ENCODE measurements around the gene RGS14. TPM values are rescaled to one million over a fixed set of nuclear protein-coding genes. Genes with fewer than 3 reads are reported as not detected.
A peak's percentile ranks its signal among the peaks of the same experiment; 100 is the strongest.
"Not testable (repeated sequence)": the region's sequence is repeated elsewhere in the genome, so short reads cannot be mapped to it uniquely, and the experiment has no call there.

The RGS14 gene
- total RNA-seq, 1 donor from 2014 or later, result 4.1 TPM

GRCh38 chr5:177327539-177328522 is 29.9 kb upstream of the RGS14 start:
- DNase-seq (ENCODE audit: low read depth), result peak; percentile 74

GRCh38 chr5:177328545-177329231 is 29.0 kb upstream of the RGS14 start:
- no peak for DNase-seq (ENCODE audit: low read depth)

DNA sequence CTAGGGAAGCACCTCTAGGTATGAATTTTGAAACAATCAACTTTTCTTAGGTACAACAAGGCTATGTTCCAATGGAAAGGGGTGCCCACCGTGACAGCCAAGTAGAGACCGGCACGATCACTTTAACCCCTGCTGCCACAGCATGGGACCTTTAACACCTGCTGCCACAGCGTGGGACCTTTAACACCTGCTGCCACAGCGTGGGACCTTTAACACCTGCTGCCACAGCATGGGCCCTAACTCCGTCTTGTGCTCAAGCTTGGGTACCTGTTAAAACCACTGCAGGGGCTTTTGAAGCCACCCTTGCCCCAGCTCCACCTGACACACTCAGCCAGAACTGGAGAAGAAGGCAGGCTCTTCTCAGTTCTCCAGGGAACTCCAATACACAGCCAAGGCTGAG is 27.8 kb upstream of the RGS14 start:
- no peak for DNase-seq (ENCODE audit: low read depth)

- DNase-seq (ENCODE audit: low read depth), result no peak
These were observed 26.5 kb upstream of the RGS14 start for GRCh38 chr5:177330991-177331842.

GRCh38 chr5:177332031-177332895 is 25.5 kb upstream of the RGS14 start:
- DNase-seq (ENCODE audit: low read depth), result no peak

DNA sequence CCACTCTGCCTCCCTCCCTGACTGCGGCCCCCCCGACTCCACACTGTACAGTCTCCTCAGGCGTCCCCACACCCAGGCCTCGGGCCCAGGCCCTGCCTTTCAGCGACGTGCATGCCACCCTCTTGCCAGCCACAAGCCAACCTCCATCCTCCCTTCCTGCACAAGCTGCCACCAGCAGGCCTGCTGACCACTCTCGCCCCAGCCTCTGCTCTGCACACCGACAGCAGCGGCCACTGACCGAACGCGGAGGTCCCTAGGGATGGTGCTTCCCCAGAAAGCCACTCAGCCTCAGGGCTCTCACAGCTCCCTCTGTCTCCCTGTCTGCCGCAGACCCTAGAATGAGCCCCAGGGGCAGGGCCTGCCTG is 24.8 kb upstream of the RGS14 start:
- no peak for DNase-seq (ENCODE audit: low read depth)

DNA sequence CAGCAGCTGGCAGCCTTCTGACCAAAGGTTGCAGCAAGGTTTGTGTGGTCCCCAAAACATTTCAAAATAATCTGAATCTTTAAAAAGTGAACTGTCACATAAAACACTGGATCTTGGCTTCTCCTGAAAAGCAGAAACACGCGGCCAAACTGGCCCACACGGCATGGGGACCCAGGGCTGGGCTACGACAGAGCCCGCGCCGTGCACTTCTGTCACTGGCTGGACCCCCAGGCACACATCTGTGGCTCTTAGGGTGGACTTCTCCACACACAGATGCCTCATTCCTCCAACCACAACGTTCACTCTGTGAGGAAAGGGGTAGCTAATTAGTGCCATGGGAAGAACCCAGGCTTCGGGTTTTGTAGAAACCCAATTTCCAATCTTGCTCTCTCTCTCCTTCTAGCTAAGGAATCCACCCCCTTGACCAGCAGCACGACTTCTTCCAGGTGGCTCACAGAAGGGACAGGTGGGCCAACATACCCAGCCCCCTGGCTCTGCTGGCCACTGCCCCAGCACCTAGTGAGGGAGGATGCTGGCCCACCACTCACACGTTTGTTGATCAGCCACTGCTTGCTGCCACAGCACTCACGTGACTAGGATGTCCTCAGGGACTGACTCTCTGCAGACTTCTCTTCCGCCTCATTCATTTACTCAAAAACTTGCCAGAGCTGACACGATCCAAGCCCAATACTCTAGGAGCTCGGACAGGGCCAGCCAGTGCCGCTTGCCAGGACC is 24.1 kb upstream of the RGS14 start:
- DNase-seq (ENCODE audit: low read depth), result no peak

- DNase-seq (ENCODE audit: low read depth), result peak; percentile 51
These were observed 23.6 kb upstream of the RGS14 start for GRCh38 chr5:177334155-177334551.

GRCh38 chr5:177334781-177335700 is 22.7 kb upstream of the RGS14 start:
- DNase-seq (ENCODE audit: low read depth), result peak; percentile 40

- peak; percentile 40 for DNase-seq (ENCODE audit: low read depth)
These were observed 22.0 kb upstream of the RGS14 start for GRCh38 chr5:177335701-177336065.

- DNase-seq (ENCODE audit: low read depth), result peak; percentile 34
These were observed 21.6 kb upstream of the RGS14 start for GRCh38 chr5:177336112-177336511.

DNA sequence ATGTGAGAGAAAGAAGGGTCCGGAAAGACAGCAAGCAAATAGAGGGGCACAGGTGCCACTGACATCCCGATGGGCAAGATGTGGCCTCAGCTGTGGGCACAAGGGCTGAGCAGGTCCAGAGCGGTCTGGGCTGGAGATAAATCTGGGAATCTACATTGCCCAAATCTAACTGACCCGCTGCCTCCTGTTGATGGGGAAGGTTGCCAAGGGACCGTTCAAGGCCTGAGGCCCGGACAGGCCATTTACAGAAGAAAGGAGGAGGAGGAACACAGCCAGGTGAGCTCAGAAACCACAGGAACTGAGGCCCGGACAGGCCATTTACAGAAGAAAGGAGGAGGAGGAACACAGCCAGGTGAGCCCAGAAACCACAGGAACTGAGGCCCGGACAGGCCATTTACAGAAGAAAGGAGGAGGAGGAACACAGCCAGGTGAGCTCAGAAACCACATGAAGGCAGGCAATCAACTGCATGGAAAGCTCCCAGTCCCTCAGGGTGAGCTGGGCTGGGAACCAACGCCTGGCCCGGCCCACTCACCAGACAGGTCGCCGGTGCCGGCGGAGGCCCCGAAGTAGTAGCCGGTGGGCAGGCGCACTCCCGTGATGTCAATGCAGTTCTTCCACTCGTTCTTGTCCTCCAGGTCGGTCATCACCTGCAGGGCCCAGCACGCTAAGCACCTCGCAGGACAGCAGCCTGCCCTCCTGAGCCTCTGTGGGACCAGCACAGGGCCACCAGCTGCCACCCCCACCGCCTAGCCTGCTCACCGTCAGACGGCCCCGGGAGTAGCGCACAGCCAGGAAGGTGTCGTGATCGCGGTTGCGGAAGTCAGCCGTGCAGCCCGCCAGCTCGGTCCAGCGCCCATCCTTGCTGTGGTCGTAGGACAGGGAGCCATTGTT is 20.9 kb upstream of the RGS14 start:
- no peak for DNase-seq (ENCODE audit: low read depth)

DNA sequence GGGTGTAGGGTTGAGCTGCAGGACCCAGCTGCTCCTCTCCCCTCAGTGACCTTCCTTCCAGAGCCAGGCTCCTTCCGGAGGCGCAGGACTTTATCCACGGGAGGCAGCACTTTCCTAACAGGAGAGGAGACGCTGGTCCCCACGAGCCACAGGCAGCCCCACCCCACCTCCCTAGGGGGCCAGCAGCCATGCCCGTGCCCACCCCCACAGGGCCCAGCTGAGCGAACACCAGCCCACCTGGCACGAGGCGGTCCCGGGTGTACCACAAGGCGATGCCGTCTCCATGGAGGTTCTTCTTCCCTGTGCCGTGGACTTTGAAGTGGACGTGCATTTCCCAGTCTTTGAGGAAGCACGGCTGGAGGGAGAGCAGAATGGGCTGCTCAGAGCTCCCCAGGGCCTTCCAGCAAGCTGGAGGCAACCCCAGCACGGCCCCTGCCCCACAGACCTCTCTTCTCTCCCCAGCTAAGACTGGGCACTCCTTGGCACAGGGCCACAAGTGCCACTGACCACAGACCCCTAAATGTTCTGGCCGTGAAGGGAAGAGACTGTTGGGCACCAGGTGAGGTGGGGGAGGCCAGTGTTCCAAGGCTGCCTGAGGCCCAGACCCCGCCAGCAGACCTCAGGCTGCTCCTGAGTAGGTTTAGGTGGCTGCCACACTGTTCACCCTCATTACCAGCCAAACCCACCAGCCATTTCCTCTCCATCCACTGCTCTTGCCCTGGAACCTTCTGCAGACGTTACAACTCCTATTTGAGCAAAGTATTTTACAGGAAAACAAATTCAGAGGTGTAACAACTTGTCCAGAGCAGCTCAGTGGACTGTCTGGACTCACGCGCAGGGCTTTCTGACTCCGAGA is 19.2 kb upstream of the RGS14 start:
- DNase-seq (ENCODE audit: low read depth), result no peak

DNA sequence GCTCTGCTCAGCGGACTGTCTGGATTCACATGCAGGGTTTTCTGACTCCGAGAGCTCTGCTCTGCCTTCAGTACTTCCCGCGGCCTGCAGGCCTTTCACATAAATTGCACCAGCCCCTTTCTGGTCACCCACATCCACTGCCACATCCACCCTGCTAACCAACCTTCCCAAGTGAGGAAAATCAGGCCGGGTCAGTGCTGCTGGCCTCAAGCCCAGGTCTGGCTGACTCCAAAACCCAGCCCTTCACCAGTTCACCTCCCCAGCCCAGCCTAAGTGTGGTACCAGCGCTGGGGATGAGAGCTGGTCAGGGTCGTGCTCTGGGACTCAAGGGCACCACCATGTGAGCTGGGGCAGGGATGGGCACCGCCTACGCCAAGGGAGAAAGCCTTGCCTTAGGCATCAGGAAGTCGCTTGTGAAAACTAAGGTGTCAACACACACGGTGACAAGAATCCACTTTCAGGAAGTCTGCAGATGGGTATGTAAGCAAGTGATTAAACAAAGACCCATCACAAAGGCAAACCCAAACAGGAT is 18.6 kb upstream of the RGS14 start:
- no peak for DNase-seq (ENCODE audit: low read depth)

DNA sequence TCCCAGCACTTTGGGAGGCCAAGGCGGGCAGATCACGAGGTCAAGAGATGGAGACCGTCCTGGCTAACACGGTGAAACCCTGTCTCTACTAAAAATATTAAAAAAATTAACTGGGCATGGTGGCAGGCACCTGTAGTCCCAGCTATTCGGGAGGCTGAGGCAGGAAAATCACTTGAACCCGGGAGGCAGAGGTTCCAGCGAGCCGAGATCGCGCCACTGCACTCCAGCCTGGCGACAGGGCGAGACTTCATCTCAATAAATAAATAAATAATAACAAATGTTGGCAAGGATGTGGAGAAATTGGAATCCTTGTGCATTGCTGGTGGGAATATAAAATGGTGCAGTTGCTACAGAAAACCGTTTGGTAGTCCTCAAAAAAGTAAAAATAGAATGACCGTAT is 14.7 kb upstream of the RGS14 start:
- not testable (repeated sequence) for DNase-seq (ENCODE audit: low read depth)

GRCh38 chr5:177343777-177344176 is 13.9 kb upstream of the RGS14 start:
- no peak for DNase-seq (ENCODE audit: low read depth)

DNA sequence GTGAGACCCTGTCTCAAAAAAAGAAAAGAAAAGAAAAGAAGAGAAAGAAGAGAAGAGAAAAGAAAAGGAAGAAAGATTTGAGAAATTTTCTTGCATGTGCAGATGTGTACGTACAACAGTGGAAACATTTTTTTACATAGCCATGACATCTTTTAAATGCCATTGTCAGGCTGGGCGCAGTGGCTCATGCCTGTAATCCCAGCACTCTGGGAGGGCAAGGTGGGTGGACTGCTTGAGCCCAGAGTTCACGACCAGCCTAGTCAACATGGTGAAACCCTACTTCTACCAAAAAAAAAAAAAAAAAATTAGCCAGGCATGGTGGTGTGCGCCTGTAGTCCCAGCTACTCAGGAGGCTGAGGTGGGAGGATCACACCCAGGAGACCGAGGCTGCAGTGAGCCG is 12.8 kb upstream of the RGS14 start:
- DNase-seq (ENCODE audit: low read depth), result no peak
